Esophagus muscularis mucosa (tissue), 3 donors: Measurements from ENCODE around the gene IGF2BP1.

Experiments
- CTCF ChIP-seq, 3 experiments: fragments of 200-600 bp in 2 of 3; fragments of 450-650 bp in 1 of 3; sonication (generic) in 2 of 3; IDR thresholded peaks; one replicate each; pipeline ENCODE4 v1.5.1; 2017 to 2019; ENCODE audit warnings: antibody characterized with exemption in 3 of 3, mild to moderate bottlenecking in 2 of 3, moderate library complexity in 1 of 3
- POLR2AphosphoS5 ChIP-seq, 2 donors: sonication (generic); formaldehyde crosslinking; IDR thresholded peaks; one replicate each; pipeline ENCODE4 v1.6.1; 2017; ENCODE audit warnings: antibody characterized with exemption in 2 of 2

GRCh38 chr17:49015179-49015923, 18.2 kb downstream of the IGF2BP1 start:
- TF ChIP-seq POLR2AphosphoS5 (IDR thresholded peaks at IDR 0.05) (no peak), CTCF (IDR thresholded peaks at IDR 0.05) (no peak)
